ENCODE measurements around the gene SLC35D1. TPM values are rescaled to one million over a fixed set of nuclear protein-coding genes. Genes with fewer than 3 reads are reported as not detected.
A peak's percentile ranks its signal among the peaks of the same experiment; 100 is the strongest.

Gene SLC35D1
- total and polyA plus RNA-seq, 2 donors (not counting 1 experiment from before 2014, with no cell fraction given), result 4.0 to 16.8 TPM

- intact Hi-C loops (cut with micrococcal nuclease), result no loop called here
- Mint-ChIP-seq H3K4me3 (no peak overlapping the region), H3K9me3 (ENCODE audit: insufficient read depth) (no peaks in the 10 kb centered on the region), H3K27ac (no peak overlapping the region), H3K27me3 (no peaks in the 10 kb centered on the region), H3K4me1 (peaks cover 14% of the 10 kb centered on the region)
- Histone ChIP-seq H3K4me2 (replicated peaks; ENCODE audit: low read depth, low read length, poor library complexity, severe bottlenecking) (no peak overlapping the region), H2AFZ (ENCODE audit: insufficient read depth, low read depth, low read length, poor library complexity, severe bottlenecking) (no peak overlapping the region), H3K9ac (ENCODE audit: low read length) (no peak overlapping the region), H3K36me3 (replicated peaks in 1 of 2; ENCODE audit: control extremely low read depth in 1 of 2, control insufficient read depth in 1 of 2, extremely low read depth in 1 of 2, insufficient read depth in 2 of 2, low read length in 1 of 2) (peaks cover 7 to 56% of the 10 kb centered on the region in 2 experiments), H3K79me2 (ENCODE audit: control insufficient read depth, insufficient read depth, low read length) (no peaks in the 10 kb centered on the region), H3K4me1 (ENCODE audit: control insufficient read depth in 2 of 2, insufficient read depth in 2 of 2, low read length in 2 of 2) (peaks cover 0 to 6% of the 10 kb centered on the region in 2 donors), H3K27me3 (replicated peaks in 1 of 4; ENCODE audit: control extremely low read depth in 1 of 4, control insufficient read depth in 3 of 4, insufficient read depth in 4 of 4, low read length in 3 of 4) (no peaks in the 10 kb centered on the region), H3K9me3 (ENCODE audit: control extremely low read depth in 1 of 3, control insufficient read depth in 2 of 3, insufficient read depth in 1 of 3, low read length in 2 of 3) (no peaks in the 10 kb centered on the region), H4K20me1 (ENCODE audit: control insufficient read depth, insufficient read depth, low read length, poor library complexity, severe bottlenecking) (no peaks in the 10 kb centered on the region), H3K4me3 (ENCODE audit: control extremely low read depth in 1 of 5, extremely low read depth in 1 of 5, insufficient read depth in 1 of 5, low read depth in 2 of 5, low read length in 4 of 5) (no peak overlapping the region), H3K27ac (ENCODE audit: low read length in 2 of 2) (no peak overlapping the region)
- WGBS (ENCODE audit: insufficient coverage), result no CpG with 5 or more reads among the region's 1 CpG
- DNase-seq, result no peak
- TF ChIP-seq CTCF (IDR thresholded peaks at IDR 0.05) (no peak), EZH2 (IDR thresholded peaks at IDR 0.05; ENCODE audit: borderline replicate concordance, insufficient read depth, low read depth, low read length, poor library complexity, severe bottlenecking) (no peak)
- POLR2A ChIA-PET, result no interaction called here
- CTCF ChIA-PET, result interaction anchor here (0.7 to 7.9 kb wide), 3 partner anchors 10 to 163 kb away, joined by 4 to 44 read pairs (median 10); no protein-coding TSS in a partner anchor
- ATAC-seq (ENCODE audit: low read depth), result no peak
Observed at GRCh38 chr1:66985835-66986234, 68.1 kb downstream of the SLC35D1 start.

GRCh38 chr1:66984491-66984890, 69.5 kb downstream of the SLC35D1 start:
- Mint-ChIP-seq H3K27me3 (no peaks in the 10 kb centered on the region), H3K9me3 (ENCODE audit: insufficient read depth) (no peaks in the 10 kb centered on the region), H3K4me3 (no peak overlapping the region), H3K27ac (no peak overlapping the region), H3K4me1 (peaks cover 14% of the 10 kb centered on the region)
- CTCF ChIA-PET, result interaction anchor here (7.9 kb wide), 1 partner anchor 165 kb away, joined by 44 read pairs; no protein-coding TSS in a partner anchor
- ATAC-seq (ENCODE audit: low read depth), result no peak
- Histone ChIP-seq H3K9ac (ENCODE audit: low read length) (no peak overlapping the region), H3K4me2 (replicated peaks; ENCODE audit: low read depth, low read length, poor library complexity, severe bottlenecking) (no peak overlapping the region), H3K27me3 (replicated peaks in 1 of 4; ENCODE audit: control extremely low read depth in 1 of 4, control insufficient read depth in 3 of 4, insufficient read depth in 4 of 4, low read length in 3 of 4) (no peaks in the 10 kb centered on the region), H3K79me2 (ENCODE audit: control insufficient read depth, insufficient read depth, low read length) (no peaks in the 10 kb centered on the region), H3K36me3 (replicated peaks in 1 of 2; ENCODE audit: control extremely low read depth in 1 of 2, control insufficient read depth in 1 of 2, extremely low read depth in 1 of 2, insufficient read depth in 2 of 2, low read length in 1 of 2) (peaks cover 7 to 58% of the 10 kb centered on the region in 2 experiments), H3K4me1 (ENCODE audit: control insufficient read depth in 2 of 2, insufficient read depth in 2 of 2, low read length in 2 of 2) (peaks cover 0 to 6% of the 10 kb centered on the region in 2 donors), H3K27ac (ENCODE audit: low read length in 2 of 2) (peak overlapping the region in 1 of 2 donors; percentile 60), H3K9me3 (ENCODE audit: control extremely low read depth in 1 of 3, control insufficient read depth in 2 of 3, insufficient read depth in 1 of 3, low read length in 2 of 3) (no peaks in the 10 kb centered on the region), H2AFZ (ENCODE audit: insufficient read depth, low read depth, low read length, poor library complexity, severe bottlenecking) (no peak overlapping the region), H4K20me1 (ENCODE audit: control insufficient read depth, insufficient read depth, low read length, poor library complexity, severe bottlenecking) (no peaks in the 10 kb centered on the region), H3K4me3 (ENCODE audit: control extremely low read depth in 1 of 5, extremely low read depth in 1 of 5, insufficient read depth in 1 of 5, low read depth in 2 of 5, low read length in 4 of 5) (no peak overlapping the region)
- no peak for DNase-seq
- intact Hi-C loops (cut with micrococcal nuclease), result loop anchor here (5.0 kb wide), 3 partner anchors 52 to 448 kb away; partner anchors contain the start of genes SERBP1 and SLC35D1
- WGBS (ENCODE audit: insufficient coverage), result 88% methylated on average over 1 of the region's 1 CpG
- TF ChIP-seq CTCF (IDR thresholded peaks at IDR 0.05), result no peak
- TF ChIP-seq EZH2 (IDR thresholded peaks at IDR 0.05; ENCODE audit: borderline replicate concordance, insufficient read depth, low read depth, low read length, poor library complexity, severe bottlenecking), result no peak
- POLR2A ChIA-PET, result no interaction called here
